ENCODE results near the gene CACNA1C. TPM values are rescaled to one million over a fixed set of nuclear protein-coding genes. Genes with fewer than 3 reads are reported as not detected.

Gene CACNA1C
- total RNA-seq, 1 experiment from 2014 or later, result not detected

DNA sequence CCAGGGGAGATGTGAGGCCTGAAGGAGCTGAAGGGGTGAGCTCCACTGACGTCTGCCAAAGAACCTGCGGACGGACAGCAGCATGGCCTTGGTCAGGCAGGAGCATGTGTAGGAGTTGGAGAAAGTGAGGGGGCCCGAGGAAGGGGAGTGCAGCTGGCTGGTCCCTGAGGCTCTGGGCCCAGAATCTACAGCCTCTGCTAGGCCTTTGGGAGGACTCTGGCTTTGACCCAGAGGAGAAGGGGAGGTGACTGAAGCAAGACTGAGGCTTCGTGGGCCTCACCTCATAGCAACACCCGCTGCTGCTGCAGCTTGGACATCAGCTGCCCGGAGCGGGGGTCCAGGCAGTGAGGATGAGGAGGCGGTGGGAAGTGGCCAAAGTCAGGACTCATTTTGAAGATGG is 525.4 kb downstream of the CACNA1C start:
- Histone ChIP-seq H3K36me3 (ENCODE audit: low read depth) (no peaks in the 10 kb centered on the region), H3K9me3 (ENCODE audit: insufficient read depth, low read depth) (no peaks in the 10 kb centered on the region), H3K27me3 (ENCODE audit: insufficient read depth, low read depth) (peaks cover 91% of the 10 kb centered on the region), H3K4me3 (no peak overlapping the region), H2AFZ (no peak overlapping the region), H4K20me1 (ENCODE audit: insufficient read depth) (no peaks in the 10 kb centered on the region), H3K4me2 (no peak overlapping the region), H3K4me1 (replicated peaks; ENCODE audit: insufficient read depth) (no peaks in the 10 kb centered on the region), H3K9me2 (ENCODE audit: insufficient read depth) (no peaks in the 10 kb centered on the region), H3K27ac (no peak overlapping the region), H3K79me2 (ENCODE audit: low read depth) (no peaks in the 10 kb centered on the region), H3F3A (ENCODE audit: insufficient read depth, low read depth) (no peaks in the 10 kb centered on the region)
- intact Hi-C loops (cut with micrococcal nuclease; ENCODE audit: unreplicated experiment), result no loop called here
- no TSS peak for BruUV-seq (replicated peaks)
- CTCF ChIA-PET, result no interaction called here
- no peak for TF ChIP-seq CTCF (conservative IDR thresholded peaks at IDR 0.05)
- TF ChIP-seq EZH2 (IDR thresholded peaks at IDR 0.05; ENCODE audit: low read depth), result no peak
- POLR2A ChIA-PET (ENCODE audit: unreplicated experiment), result no interaction called here
- no peak for DNase-seq

DNA sequence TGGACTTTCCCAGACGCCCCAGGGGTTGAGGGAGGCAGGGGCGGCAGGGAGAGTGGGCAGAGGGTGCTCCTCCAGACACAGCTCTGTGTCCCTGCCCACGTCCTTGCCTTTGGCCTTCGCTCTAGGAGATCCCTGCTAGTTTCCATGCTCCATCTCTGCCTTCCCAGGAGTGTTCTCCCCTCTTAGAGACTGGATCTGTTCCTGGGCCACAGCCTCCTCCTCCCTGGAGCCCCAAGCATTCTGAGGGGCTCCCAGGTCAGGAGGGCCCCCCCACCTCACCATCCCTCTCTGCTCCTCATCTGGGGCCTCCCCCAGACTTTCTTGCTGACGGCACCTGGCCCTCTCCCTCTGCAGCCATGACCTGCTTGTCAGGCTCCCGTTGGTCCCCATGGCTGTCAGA is 526.0 kb downstream of the CACNA1C start:
- DNase-seq, result no peak
- H3K36me3 ChIP-seq (ENCODE audit: low read depth), result no peaks in the 10 kb centered on the region
- no peak overlapping the region for H2AFZ ChIP-seq
- H3F3A ChIP-seq (ENCODE audit: insufficient read depth, low read depth), result no peaks in the 10 kb centered on the region
- intact Hi-C loops (cut with micrococcal nuclease; ENCODE audit: unreplicated experiment), result no loop called here
- H3K79me2 ChIP-seq (ENCODE audit: low read depth), result no peaks in the 10 kb centered on the region
- no peak overlapping the region for H3K4me2 ChIP-seq
- no peaks in the 10 kb centered on the region for H4K20me1 ChIP-seq (ENCODE audit: insufficient read depth)
- ChIA-PET CTCF (no interaction called here), POLR2A (ENCODE audit: unreplicated experiment) (no interaction called here)
- no peaks in the 10 kb centered on the region for H3K9me2 ChIP-seq (ENCODE audit: insufficient read depth)
- no peak overlapping the region for H3K27ac ChIP-seq
- TF ChIP-seq CTCF (conservative IDR thresholded peaks at IDR 0.05) (no peak), EZH2 (IDR thresholded peaks at IDR 0.05; ENCODE audit: low read depth) (no peak)
- no peaks in the 10 kb centered on the region for H3K9me3 ChIP-seq (ENCODE audit: insufficient read depth, low read depth)
- no TSS peak for BruUV-seq (replicated peaks)
- peaks cover 91% of the 10 kb centered on the region for H3K27me3 ChIP-seq (ENCODE audit: insufficient read depth, low read depth)
- no peaks in the 10 kb centered on the region for H3K4me1 ChIP-seq (replicated peaks; ENCODE audit: insufficient read depth)
- H3K4me3 ChIP-seq, result no peak overlapping the region

- Histone ChIP-seq H3K27me3 (ENCODE audit: insufficient read depth, low read depth) (peaks cover 92% of the 10 kb centered on the region), H3K4me2 (no peak overlapping the region), H3F3A (ENCODE audit: insufficient read depth, low read depth) (no peaks in the 10 kb centered on the region), H3K4me1 (replicated peaks; ENCODE audit: insufficient read depth) (no peaks in the 10 kb centered on the region), H2AFZ (no peak overlapping the region), H3K36me3 (ENCODE audit: low read depth) (no peaks in the 10 kb centered on the region), H3K79me2 (ENCODE audit: low read depth) (no peaks in the 10 kb centered on the region), H3K9me2 (ENCODE audit: insufficient read depth) (no peaks in the 10 kb centered on the region), H4K20me1 (ENCODE audit: insufficient read depth) (no peaks in the 10 kb centered on the region), H3K27ac (no peak overlapping the region), H3K9me3 (ENCODE audit: insufficient read depth, low read depth) (no peaks in the 10 kb centered on the region), H3K4me3 (no peak overlapping the region)
- POLR2A ChIA-PET (ENCODE audit: unreplicated experiment), result no interaction called here
- no peak for TF ChIP-seq CTCF (conservative IDR thresholded peaks at IDR 0.05)
- TF ChIP-seq EZH2 (IDR thresholded peaks at IDR 0.05; ENCODE audit: low read depth), result no peak
- DNase-seq, result no peak
- intact Hi-C loops (cut with micrococcal nuclease; ENCODE audit: unreplicated experiment), result loop anchor here (5.0 kb wide), 1 partner anchor 784 kb away; no protein-coding TSS in a partner anchor
- CTCF ChIA-PET, result no interaction called here
- no TSS peak for BruUV-seq (replicated peaks)
Measured at GRCh38 chr12:2580821-2581220, 528.0 kb downstream of the CACNA1C start.

All from PC-9 (cell line).